A673 (cell line): ENCODE data around the gene CALHM2. TPM values are rescaled to one million over a fixed set of nuclear protein-coding genes. Genes with fewer than 3 reads are reported as not detected.

Experiments used
- BruUV-seq: library from RNA; stranded (reverse); fragments of 400-500 nt; replicated peaks from 2 replicates; lab custom pipeline; 2021; lab: Mats Ljungman, UMichigan
- CTCF ChIA-PET: fragments of 300-600 bp; sonication (Branson Sonifier 250); formaldehyde crosslinking; loops from one replicate; lab custom pipeline; 2022; ENCODE audit warnings: antibody characterized with exemption; lab: Charles Lee
- POLR2A ChIA-PET: fragments of 300-600 bp; sonication (Branson Sonifier 250); formaldehyde crosslinking; loops from one replicate; lab custom pipeline; 2022; ENCODE audit warnings: antibody characterized with exemption; ENCODE audit not compliant: low non-redundant PET; lab: Charles Lee
- DNase-seq: peaks from one replicate; pipeline ENCODE4 v3.0.0-alpha.2; 2015; ENCODE audit warnings: low spot score
- H3K27ac ChIP-seq: fragments of 200-600 bp; sonication (generic); 2 replicates; pipeline ENCODE4 v1.5.1; 2016; ENCODE audit warnings: mixed run types, low read depth, mild to moderate bottlenecking, mixed read lengths, antibody characterized with exemption, low read length; ENCODE audit not compliant: poor library complexity, severe bottlenecking
- H3K27me3 ChIP-seq: fragments of 200-600 bp; sonication (generic); replicated peaks from 2 replicates; pipeline ENCODE4 v1.6.1; 2017; ENCODE audit warnings: mixed run types, low read depth, mild to moderate bottlenecking, mixed read lengths, antibody characterized with exemption, low read length; ENCODE audit not compliant: insufficient read depth, poor library complexity
- H3K36me3 ChIP-seq: fragments of 200-600 bp; sonication (generic); 2 replicates; pipeline ENCODE4 v1.6.1; 2016; ENCODE audit warnings: mixed run types, mild to moderate bottlenecking, mixed read lengths, antibody characterized with exemption, low read length; ENCODE audit not compliant: insufficient read depth, poor library complexity, severe bottlenecking
- H3K4me1 ChIP-seq: fragments of 200-600 bp; sonication (generic); 2 replicates; pipeline ENCODE4 v1.6.1; 2017; ENCODE audit warnings: mixed run types, mild to moderate bottlenecking, mixed read lengths, antibody characterized with exemption, low read length; ENCODE audit not compliant: insufficient read depth, poor library complexity, severe bottlenecking
- H3K4me3 ChIP-seq: fragments of 200-600 bp; sonication (generic); 2 replicates; pipeline ENCODE4 v1.5.1; 2016; ENCODE audit warnings: low read depth, mixed run types, mild to moderate bottlenecking, mixed read lengths, low read length; ENCODE audit not compliant: poor library complexity, severe bottlenecking
- H3K9me3 ChIP-seq: fragments of 200-600 bp; sonication (generic); 2 replicates; pipeline ENCODE4 v1.6.1; 2016; ENCODE audit warnings: mixed run types, low read depth, mild to moderate bottlenecking, mixed read lengths, antibody characterized with exemption, low read length; ENCODE audit not compliant: poor library complexity, severe bottlenecking
- EZH2 ChIP-seq: fragments of 200-600 bp; sonication (generic); IDR thresholded peaks from 2 replicates; pipeline ENCODE4 v1.6.1; 2017; ENCODE audit warnings: borderline replicate concordance, low read depth, mild to moderate bottlenecking, mixed read lengths, antibody characterized with exemption, low read length; ENCODE audit not compliant: poor library complexity, severe bottlenecking
- intact Hi-C: fragments of 100-400 bp; cut with micrococcal nuclease; formaldehyde crosslinking; loops from one replicate; pipeline ENCODE4 v1.10.0; 2022; ENCODE audit not compliant: unreplicated experiment
- total RNA-seq: library from RNA; stranded (reverse); gene quantifications from 2 replicates; pipeline ENCODE4 v1.2.3, GENCODE V29; 2021
- TF ChIP-seq, protein P1 (sequence below): fragments of 300-800, 200-600 bp; sonication (generic); conservative IDR thresholded peaks from 2 replicates; pipeline ENCODE4 v1.5.1; 2017; ENCODE audit warnings: low read depth, mild to moderate bottlenecking, antibody characterized with exemption, low read length, moderate library complexity, mixed read lengths

Gene CALHM2
- total RNA-seq, 1 experiment from 2014 or later: 5.9 TPM

DNA sequence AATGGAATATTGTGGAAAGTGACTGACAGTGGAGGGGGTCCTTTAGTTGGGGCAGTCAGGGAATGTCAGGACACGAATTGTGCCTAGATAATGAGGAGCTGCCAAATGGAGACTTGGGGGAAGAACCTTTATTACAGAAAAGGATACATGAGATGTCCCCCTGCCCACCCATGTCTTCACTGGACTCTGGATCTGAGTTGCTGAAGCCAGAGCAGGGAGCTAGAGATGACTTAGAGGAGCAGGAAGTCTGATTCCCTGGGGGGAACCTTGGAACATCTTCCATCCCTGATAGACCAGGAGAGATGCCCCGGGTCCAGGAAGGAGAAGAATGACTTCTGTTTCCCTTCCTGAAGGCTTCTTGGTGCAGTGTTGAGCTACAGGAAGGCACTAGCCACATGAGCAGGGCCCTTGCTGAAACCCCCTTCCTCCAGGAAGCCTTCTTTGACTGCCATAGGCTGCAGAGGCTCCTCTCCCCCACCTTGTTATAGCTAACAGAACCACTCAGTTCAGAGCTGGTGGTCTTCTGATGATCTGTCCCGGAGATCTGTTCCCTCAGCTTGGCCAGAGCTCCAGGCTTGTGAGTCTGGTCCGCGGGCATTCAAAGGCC, 40.6 kb upstream of the CALHM2 start:
- POLR2A ChIA-PET: interaction anchor here (0.7 kb wide), 1 partner anchor 50 kb away, joined by 4 read pairs; no protein-coding TSS in a partner anchor
- TF ChIP-seq, protein P1, sequence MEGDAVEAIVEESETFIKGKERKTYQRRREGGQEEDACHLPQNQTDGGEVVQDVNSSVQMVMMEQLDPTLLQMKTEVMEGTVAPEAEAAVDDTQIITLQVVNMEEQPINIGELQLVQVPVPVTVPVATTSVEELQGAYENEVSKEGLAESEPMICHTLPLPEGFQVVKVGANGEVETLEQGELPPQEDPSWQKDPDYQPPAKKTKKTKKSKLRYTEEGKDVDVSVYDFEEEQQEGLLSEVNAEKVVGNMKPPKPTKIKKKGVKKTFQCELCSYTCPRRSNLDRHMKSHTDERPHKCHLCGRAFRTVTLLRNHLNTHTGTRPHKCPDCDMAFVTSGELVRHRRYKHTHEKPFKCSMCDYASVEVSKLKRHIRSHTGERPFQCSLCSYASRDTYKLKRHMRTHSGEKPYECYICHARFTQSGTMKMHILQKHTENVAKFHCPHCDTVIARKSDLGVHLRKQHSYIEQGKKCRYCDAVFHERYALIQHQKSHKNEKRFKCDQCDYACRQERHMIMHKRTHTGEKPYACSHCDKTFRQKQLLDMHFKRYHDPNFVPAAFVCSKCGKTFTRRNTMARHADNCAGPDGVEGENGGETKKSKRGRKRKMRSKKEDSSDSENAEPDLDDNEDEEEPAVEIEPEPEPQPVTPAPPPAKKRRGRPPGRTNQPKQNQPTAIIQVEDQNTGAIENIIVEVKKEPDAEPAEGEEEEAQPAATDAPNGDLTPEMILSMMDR: no peak
- TF ChIP-seq EZH2: no peak
- peak overlapping the region; percentile 58 for H3K4me3 ChIP-seq
- intact Hi-C loops: no loop called here
- peaks cover 15% of the 10 kb centered on the region for H3K4me1 ChIP-seq
- H3K9me3 ChIP-seq: no peaks in the 10 kb centered on the region
- peaks cover 43% of the 10 kb centered on the region for H3K27me3 ChIP-seq
- BruUV-seq: no TSS peak
- no peaks in the 10 kb centered on the region for H3K36me3 ChIP-seq
- CTCF ChIA-PET: interaction anchor here (0.6 to 1.1 kb wide), 2 partner anchors 50 to 133 kb away, joined by 4 read pairs; no protein-coding TSS in a partner anchor
- H3K27ac ChIP-seq: no peak overlapping the region
- DNase-seq: no peak

DNA sequence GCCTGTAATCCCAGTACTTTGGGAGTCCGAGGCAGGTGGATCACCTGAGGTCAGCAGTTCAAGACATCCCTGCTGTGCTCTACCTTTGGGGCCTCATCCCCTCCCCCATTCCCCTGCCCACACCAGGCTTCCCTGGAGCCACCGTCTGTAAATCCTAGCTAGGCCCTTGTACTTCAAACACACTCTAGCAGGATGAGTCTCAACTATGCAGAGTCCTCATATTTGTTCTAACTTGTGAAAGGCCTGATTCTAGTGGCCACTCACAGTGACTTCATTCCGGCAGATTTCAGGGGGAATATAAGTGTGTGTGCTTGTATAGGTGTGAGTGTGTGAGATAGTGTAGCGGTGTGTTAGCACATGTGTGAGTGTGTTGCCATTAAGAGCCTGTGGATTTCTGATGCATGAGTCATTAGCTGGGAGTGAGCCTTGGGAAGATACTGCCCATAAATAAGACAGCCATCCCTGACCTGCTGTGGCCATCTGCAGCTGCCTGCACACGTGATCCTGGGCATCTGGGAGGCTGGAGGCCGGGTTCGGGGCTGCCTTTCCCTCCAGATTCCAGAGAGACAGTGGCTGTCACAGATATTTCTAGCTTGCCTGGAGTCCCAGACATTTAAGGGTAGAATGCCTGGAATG, 39.7 kb upstream of the CALHM2 start:
- POLR2A ChIA-PET: no interaction called here

DNA sequence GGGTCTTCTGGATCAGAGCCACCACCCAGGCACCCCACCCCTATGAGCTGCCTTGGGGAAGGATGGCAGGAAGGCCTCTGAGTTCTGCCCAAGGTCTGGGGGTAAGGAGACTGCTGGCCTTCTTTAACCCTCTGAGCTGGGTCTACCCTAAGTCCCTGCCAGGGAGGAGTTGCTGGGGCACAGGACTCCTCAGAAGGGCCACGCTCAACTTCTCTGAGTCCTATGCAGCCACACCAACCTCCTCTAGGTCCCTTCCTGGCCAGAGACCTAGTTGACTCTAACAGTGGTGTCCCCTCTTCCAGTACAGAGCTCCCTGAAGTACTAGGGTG, 38.8 kb upstream of the CALHM2 start:
- no peak for DNase-seq
- H3K27me3 ChIP-seq: peaks cover 25% of the 10 kb centered on the region
- H3K9me3 ChIP-seq: no peaks in the 10 kb centered on the region
- CTCF ChIA-PET: no interaction called here
- H3K4me1 ChIP-seq: peaks cover 15% of the 10 kb centered on the region
- no peak overlapping the region for H3K4me3 ChIP-seq
- intact Hi-C loops: no loop called here
- no peak overlapping the region for H3K27ac ChIP-seq
- POLR2A ChIA-PET: no interaction called here
- BruUV-seq: no TSS peak
- TF ChIP-seq, protein P1: no peak
- TF ChIP-seq EZH2: no peak
- no peaks in the 10 kb centered on the region for H3K36me3 ChIP-seq

More for the DNA sequence above, 39.7 kb upstream of the CALHM2 start:
- TF ChIP-seq, protein P1: no peak
- no peak for TF ChIP-seq EZH2
- DNase-seq: peak; percentile 39
- CTCF ChIA-PET: no interaction called here
- Histone ChIP-seq H3K4me3 (no peak overlapping the region), H3K27me3 (peaks cover 34% of the 10 kb centered on the region), H3K4me1 (peaks cover 15% of the 10 kb centered on the region), H3K36me3 (no peaks in the 10 kb centered on the region), H3K27ac (no peak overlapping the region), H3K9me3 (no peaks in the 10 kb centered on the region)
- intact Hi-C loops: no loop called here
- no TSS peak for BruUV-seq
